Activated T-cell treated with anti-CD3 and anti-CD28 coated beads for 48 hours (primary cell): Measurements from ENCODE around the gene PRAF2.

Source experiments
- DNase-seq: peaks from one replicate; pipeline ENCODE4 v3.0.0-alpha.2; 2020; ENCODE audit warnings: low read depth

PRAF2 gene

DNA sequence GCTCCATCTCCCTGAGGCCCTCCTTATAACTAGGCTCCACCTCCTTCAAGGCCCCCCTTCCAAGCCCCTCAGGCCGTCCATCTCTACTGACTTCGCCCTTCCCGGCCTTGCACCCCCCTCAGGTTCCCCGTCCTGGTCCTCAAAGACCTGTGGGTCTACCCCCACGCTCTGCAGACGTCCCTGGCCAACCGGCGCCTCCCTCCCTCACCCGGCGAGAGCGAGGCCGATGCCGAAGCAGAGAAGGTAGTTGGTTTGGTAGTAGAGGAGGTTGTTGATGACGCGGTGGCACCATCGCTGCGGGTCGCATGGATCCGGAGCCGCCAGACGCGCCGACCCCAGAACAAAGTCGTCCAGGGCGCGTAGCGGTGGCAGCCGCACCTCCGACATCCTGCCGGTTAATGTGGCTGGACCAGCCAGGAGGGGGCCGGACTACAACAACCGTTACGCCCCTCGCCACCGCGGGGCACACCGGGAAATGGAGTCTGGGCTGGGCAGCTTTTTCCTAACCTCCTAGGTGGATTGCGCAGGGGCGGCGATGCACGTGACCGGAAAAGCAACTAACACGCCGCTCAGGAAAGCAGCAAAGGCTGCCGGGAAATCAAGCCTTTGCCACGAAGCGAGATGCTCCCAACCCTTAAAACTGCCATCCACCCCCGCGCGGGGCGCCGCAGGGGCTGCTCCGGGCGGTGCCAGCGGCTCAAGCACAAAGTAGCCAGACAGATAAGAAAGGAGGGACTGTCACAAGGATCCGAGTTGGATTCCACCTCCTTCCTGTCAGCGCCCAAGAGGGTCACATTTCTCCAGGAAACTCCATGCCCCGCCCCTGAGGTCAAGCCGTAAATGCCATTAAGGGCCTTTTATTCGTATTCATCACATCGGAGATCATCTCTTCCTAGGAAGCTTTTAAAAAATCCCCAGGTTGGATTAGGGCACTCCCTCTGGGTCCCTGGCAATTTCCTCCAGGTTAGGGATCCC is at the start of gene PRAF2:
Gene PRAF2 (minus strand): TSS at position 402 of the 975 bp plus-strand sequence. CDS start 15 bp downstream, at position 387.
- peak; percentile 83 for DNase-seq

DNA sequence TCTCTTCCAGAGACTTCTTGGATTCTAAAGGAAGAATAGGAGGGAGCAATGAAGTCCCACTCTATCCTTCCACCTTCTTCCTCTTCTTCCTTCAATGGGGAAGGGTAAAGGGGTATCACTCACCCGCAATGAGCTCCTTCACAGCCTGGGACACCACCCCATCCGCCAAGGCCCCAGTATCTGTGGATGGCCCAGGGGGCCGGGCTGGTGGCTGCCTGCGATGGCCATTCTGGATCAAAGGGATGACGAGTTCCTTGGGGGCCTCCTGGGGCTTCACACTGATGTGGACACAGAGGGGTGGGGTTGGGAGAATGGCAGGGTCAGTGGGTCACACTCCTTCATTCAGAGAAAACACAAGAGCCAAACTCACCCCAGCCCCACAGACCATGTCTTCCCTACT is 48.7 kb upstream of the PRAF2 start:
- DNase-seq, result no peak

DNA sequence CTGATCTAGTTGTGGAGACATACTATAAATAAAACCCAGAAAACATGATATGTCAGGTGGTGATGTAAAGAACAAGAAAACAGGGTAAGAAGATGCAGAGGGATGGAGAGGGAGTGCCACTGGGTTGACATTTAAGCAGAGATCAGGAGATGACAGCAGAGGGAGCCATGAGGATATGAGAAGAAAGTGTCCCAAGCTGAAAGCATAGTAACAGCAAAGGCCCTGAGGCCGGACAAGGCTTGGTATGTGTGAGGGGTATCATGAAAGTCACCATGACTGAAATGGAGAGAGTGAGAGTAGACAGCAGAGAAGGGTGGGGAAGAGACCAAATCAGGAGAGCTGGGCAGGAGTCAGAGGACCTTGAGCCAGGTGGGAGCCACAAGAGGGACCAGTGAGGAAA is 46.3 kb upstream of the PRAF2 start:
- DNase-seq, result no peak

GRCh38 chrX:49117581-49117980 is 43.8 kb upstream of the PRAF2 start:
- no peak for DNase-seq

- DNase-seq, result no peak
These were observed 42.9 kb upstream of the PRAF2 start for GRCh38 chrX:49116716-49117115.

DNA sequence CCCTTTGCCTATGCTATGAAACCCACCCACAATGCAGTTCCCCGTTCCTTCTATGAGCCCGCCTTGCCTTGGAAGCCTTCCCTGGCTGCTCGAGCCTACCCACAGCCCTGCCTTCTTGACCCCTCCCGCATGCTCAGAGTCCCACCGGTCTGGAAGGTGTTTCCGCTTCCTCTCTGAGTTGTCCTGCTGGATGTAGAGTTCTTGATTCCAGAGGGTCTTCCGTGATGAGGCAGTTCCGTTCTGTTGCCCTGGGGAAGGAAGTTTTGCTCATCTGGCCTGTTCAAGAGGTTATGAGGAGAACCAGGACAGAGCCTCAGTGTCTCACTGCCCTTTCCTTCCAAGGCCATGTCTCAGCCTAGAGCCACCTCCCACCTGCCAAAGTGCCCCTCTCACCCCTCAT is 42.3 kb upstream of the PRAF2 start:
- DNase-seq, result no peak

GRCh38 chrX:49111791-49112190 is 38.0 kb upstream of the PRAF2 start:
- no peak for DNase-seq

DNA sequence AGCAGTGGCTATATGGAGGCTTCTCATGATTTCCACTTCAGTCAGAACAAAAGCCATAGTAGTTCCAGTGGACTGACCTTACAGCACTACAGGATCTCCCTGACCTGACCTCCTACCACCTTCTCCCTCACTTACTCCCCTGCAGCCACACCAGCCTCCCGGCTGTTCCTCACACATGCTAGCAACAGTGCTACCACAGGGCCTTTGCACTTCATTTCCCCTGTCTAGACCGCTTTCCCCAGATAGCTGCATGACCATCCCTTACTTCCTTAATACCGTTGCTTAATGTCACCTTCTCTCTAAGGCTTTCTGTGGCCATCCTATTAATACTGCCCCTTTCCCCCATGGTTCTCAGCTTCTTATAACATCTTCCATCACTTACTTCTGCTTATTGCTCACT is 36.6 kb upstream of the PRAF2 start:
- DNase-seq, result no peak

DNA sequence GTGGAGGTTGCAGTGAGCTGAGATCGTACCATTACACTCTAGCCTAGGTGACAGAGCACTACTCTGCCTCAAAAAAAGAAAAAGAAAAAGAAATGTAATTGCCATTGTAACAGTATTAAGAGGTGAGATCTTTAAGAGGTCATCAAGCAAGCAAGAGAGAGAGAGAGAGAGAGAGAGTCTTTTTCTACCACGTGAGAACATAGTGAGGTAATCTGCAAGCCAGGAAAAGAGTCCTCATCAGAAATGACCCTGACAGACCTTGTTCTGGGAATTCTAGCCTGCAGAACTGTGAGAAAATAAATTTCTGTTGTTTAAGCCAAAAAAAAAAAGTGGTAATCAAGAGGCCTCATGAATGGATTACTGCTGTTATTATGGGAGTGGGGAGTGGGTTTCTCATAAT is 34.8 kb upstream of the PRAF2 start:
- DNase-seq, result no peak

- no peak for DNase-seq
These were observed 33.1 kb upstream of the PRAF2 start for GRCh38 chrX:49106930-49107329.

GRCh38 chrX:49106296-49106695 is 32.5 kb upstream of the PRAF2 start:
- no peak for DNase-seq

- DNase-seq, result no peak
These were observed 29.8 kb upstream of the PRAF2 start for GRCh38 chrX:49103637-49104036.

DNA sequence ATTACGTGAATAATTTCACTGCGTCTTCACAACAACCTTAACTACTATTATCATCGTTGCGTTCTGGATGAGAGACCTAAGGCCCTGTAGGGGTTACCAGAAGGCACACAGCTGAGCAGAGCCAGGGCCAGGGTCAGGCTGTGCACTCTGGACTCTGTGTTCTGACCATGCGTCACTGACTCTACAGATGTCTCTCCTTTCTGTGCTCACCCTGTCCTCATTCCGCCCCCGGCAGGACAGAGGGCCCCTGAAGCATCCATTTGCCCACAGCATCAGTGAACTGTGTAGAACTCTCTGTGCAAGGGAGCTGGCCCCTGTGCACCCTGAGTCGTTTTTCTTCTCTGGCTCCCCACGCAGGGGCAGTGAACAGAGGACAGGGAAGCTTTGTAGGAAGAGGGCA is 28.4 kb upstream of the PRAF2 start:
- DNase-seq, result no peak

DNA sequence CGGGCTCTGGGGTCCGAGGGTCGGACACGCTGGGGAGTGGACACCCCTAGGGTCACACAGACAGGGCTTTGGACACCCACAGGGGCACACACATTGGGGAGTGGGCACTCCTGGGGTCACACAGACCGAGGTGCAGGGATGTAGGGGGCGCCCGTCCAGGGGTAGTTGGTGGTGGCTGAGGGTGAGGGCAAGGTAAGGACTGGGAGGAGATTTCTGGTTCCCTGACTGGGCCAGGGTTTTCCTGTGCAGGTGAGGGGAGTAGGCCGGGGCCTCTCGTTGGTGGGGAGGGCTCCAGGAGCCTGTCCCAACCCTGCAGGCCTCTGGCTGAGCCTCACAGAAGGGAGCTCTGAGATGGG is 27.8 kb upstream of the PRAF2 start:
- DNase-seq, result no peak

GRCh38 chrX:49100704-49101628 is 27.2 kb upstream of the PRAF2 start:
- peak; percentile 84 for DNase-seq

- no peak for DNase-seq
These were observed 22.6 kb upstream of the PRAF2 start for GRCh38 chrX:49096419-49096818.

- no peak for DNase-seq
These were observed 15.8 kb upstream of the PRAF2 start for GRCh38 chrX:49089553-49089952.

DNA sequence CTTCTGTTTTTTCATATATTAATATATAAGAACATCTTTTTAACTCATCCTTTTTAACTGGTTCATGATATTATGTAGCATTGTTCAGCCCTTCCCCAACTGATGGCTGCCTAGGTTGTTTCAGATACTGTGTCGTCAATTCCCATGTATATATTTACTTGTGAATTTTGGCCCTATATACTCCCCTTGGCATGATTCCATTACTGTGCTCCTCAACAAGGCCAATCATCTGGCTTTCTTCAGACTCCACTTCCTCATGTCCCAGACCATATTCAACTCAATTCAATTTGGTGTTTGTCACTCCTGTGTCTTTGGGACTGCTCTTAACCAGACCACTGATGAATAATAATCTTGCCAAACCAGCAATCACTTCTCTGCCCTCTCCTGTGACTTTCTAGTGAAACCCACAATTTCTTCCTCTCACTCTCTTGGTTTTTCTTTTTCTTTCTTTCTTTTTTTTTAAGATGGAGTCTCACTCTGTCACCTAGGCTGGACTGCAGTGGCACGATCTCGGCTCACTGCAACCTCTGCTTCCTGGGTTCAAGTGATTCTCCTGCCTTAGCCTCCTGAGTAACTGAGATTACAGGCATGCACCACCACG is 8.6 kb upstream of the PRAF2 start:
- DNase-seq, result no peak

DNA sequence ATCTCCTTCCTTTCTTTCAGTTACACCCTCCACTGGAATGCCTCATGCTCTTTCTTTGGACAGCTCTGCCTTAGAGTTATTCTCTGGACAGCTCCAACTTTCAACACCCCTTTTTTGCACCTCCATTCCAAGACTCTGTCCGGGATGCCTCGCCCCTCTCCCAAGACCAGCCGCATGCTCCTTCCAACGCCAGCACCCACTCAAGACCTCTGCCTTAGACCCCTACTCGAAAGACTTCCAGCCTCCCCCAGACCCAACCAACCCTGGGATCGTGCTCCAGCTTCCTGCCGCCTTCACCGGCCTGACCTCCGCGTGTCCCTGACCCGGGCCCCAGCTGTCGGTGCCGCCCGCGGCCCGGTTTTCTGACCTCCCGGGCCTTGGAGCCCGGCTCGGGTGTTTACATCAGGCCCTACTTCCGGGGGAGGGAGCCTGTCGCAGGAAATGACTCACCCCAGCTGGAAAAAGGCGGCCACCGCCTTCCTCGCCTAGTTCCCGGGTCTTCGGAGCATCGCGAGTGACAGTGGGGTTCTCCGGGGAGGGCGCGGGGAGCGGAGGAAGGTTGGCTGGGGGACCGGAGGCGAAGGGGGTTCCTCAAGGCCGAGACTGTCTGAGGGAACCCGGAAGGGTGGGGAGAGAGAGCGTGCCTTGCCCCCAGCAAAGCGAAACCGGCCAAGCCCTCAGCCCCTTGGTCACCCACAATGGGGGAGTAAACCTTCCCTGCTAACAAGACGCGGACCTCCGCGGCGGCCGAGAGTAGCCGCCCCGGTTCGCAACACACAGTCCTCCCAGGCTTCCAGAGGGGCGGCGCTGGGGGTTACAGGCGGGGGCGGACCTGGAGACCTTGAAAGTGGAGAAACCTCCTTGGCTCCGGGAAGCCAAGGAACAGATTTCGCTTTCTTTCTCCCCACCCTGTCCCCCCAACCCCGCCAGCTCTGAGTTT is 6.0 kb upstream of the PRAF2 start, which contains the start of gene WDR45:
Gene WDR45 (minus strand): TSS at position 399 of the 940 bp plus-strand sequence. CDS start 1,792 bp downstream, outside the sequence.
- DNase-seq, result peak; percentile 50

- no peak for DNase-seq
These were observed 4.1 kb upstream of the PRAF2 start for GRCh38 chrX:49077941-49078340.

DNA sequence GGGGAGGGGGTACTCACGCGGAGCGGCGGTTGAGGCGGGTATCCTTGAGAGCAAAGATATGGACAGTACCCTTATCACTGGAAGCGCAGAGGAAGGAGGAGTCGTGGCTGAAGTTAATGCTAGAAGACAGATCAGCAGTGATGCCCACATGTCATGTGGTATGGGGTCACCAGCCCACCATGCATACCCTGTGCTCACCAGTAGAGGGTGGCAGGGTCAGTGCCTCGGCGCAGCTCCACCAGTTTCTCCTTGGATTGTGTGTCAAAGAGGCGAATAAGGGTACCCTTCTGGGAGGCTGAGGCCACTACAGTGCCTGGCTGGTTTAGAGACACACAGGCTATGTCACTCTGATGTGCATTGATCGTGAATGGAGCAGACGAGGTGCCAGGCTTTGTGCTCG is 1.5 kb upstream of the PRAF2 start:
- no peak for DNase-seq
